GM12873 (cell line): Measurements from ENCODE around the gene OLFML3.

Source experiments
- TF ChIP-seq, protein P1 (sequence below): IDR thresholded peaks from 2 replicates; pipeline ENCODE4 v1.5.1; 2012; ENCODE audit warnings: low read depth, mild to moderate bottlenecking, moderate library complexity, low read length, control low read depth; ENCODE audit not compliant: insufficient read depth; ENCODE audit errors: missing control alignments

The OLFML3 gene

GRCh38 chr1:113935176-113935575 is 44.1 kb upstream of the OLFML3 start:
- TF ChIP-seq, protein P1, sequence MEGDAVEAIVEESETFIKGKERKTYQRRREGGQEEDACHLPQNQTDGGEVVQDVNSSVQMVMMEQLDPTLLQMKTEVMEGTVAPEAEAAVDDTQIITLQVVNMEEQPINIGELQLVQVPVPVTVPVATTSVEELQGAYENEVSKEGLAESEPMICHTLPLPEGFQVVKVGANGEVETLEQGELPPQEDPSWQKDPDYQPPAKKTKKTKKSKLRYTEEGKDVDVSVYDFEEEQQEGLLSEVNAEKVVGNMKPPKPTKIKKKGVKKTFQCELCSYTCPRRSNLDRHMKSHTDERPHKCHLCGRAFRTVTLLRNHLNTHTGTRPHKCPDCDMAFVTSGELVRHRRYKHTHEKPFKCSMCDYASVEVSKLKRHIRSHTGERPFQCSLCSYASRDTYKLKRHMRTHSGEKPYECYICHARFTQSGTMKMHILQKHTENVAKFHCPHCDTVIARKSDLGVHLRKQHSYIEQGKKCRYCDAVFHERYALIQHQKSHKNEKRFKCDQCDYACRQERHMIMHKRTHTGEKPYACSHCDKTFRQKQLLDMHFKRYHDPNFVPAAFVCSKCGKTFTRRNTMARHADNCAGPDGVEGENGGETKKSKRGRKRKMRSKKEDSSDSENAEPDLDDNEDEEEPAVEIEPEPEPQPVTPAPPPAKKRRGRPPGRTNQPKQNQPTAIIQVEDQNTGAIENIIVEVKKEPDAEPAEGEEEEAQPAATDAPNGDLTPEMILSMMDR: no peak

- TF ChIP-seq, protein P1: no peak
Observed at GRCh38 chr1:113935970-113936369, 43.3 kb upstream of the OLFML3 start.

DNA sequence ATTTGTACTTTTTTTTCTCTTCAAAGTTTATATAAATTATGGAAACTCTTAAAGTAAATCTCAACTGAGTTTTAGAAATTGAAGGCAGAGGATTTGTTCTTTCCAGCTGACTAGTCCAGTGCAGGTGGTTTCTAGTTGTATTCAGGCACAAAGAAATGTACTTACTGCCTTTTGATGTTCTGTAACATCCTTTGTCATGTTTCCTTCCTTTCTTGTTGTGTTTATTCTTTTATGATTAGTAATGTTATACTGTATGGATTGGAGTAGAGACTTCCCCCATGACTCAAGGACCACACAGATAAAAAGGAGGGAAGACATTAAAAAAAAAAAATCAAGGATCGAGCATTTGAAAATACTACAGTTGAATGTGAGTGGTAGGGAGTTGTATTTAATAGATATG is 42.1 kb upstream of the OLFML3 start:
- TF ChIP-seq, protein P1: no peak

GRCh38 chr1:113938192-113938591 is 41.1 kb upstream of the OLFML3 start:
- TF ChIP-seq, protein P1: no peak

GRCh38 chr1:113940365-113941244 is 38.7 kb upstream of the OLFML3 start:
- TF ChIP-seq, protein P1: no peak

DNA sequence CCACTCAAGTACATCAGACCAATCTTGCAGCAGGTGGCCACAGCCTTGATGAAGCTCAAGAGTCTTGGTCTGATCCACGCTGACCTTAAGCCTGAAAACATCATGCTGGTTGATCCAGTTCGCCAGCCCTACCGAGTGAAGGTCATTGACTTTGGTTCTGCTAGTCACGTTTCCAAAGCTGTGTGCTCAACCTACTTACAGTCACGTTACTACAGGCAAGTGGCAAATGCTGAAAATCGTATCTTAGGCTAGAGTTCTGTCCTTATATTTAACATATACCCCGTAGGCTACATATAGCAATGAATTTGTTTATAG is 38.1 kb upstream of the OLFML3 start:
- TF ChIP-seq, protein P1: no peak

DNA sequence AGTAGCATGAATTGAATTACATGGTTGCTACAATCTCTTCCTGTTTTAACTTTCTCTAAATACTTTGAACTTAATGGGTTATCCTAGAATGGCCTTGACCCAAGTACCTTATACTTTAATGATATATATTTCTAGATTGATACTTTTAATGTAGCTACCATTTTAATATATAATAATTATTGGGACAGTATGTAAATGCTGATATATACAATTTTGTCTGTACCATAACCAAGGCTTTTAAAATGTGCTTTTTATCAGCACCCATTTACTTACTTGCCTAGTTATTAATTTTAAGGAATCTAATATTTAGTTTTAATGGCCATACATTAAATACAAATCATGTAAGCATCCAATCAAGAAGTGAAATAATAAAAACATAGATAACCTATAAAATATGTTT is 36.7 kb upstream of the OLFML3 start:
- TF ChIP-seq, protein P1: no peak
